GM21367 (cell line): Measurements from ENCODE around the gene TTC39B.

Experiments used
- ATAC-seq: cut with Tn5 transposase; IDR thresholded peaks from one replicate; pipeline ENCODE4 v1.9.1; 2021; ENCODE audit not compliant: unreplicated experiment

TTC39B gene

GRCh38 chr9:15304632-15305031 lies 2.4 kb downstream of the TTC39B start:
- peak; percentile 23 for ATAC-seq

- ATAC-seq = no peak
These were observed 6.8 kb downstream of the TTC39B start for GRCh38 chr9:15300218-15300617.

GRCh38 chr9:15299374-15299939 lies 7.6 kb downstream of the TTC39B start:
- peak; percentile 85 for ATAC-seq

- ATAC-seq = no peak
These were observed 8.7 kb downstream of the TTC39B start for GRCh38 chr9:15298362-15298761.

GRCh38 chr9:15295761-15296405 lies 11.1 kb downstream of the TTC39B start:
- no peak for ATAC-seq

GRCh38 chr9:15294604-15295003 lies 12.4 kb downstream of the TTC39B start:
- no peak for ATAC-seq

- no peak for ATAC-seq
These were observed 13.2 kb downstream of the TTC39B start for GRCh38 chr9:15293804-15294316.

GRCh38 chr9:15293084-15293483 lies 13.9 kb downstream of the TTC39B start:
- ATAC-seq = no peak

GRCh38 chr9:15289603-15290002 lies 17.4 kb downstream of the TTC39B start:
- ATAC-seq = no peak

GRCh38 chr9:15287309-15287708 lies 19.7 kb downstream of the TTC39B start:
- no peak for ATAC-seq

- no peak for ATAC-seq
These were observed 20.7 kb downstream of the TTC39B start for GRCh38 chr9:15286161-15286821.

- ATAC-seq = no peak
These were observed 24.3 kb downstream of the TTC39B start for GRCh38 chr9:15282567-15283285.

GRCh38 chr9:15280647-15281046 lies 26.4 kb downstream of the TTC39B start:
- ATAC-seq = no peak

- no peak for ATAC-seq
These were observed 28.2 kb downstream of the TTC39B start for GRCh38 chr9:15278839-15279238.

GRCh38 chr9:15278091-15278687 lies 28.8 kb downstream of the TTC39B start:
- no peak for ATAC-seq

GRCh38 chr9:15277400-15278090 lies 29.5 kb downstream of the TTC39B start:
- ATAC-seq = peak; percentile 51

- ATAC-seq = no peak
These were observed 30.6 kb downstream of the TTC39B start for GRCh38 chr9:15276328-15276938.

- ATAC-seq = no peak
These were observed 32.6 kb downstream of the TTC39B start for GRCh38 chr9:15274425-15274824.

- ATAC-seq = no peak
These were observed 34.6 kb downstream of the TTC39B start for GRCh38 chr9:15272377-15272928.

GRCh38 chr9:15271403-15271802 lies 35.6 kb downstream of the TTC39B start:
- ATAC-seq = no peak
